ENCODE data around the gene SOS2. TPM values are rescaled to one million over a fixed set of nuclear protein-coding genes. Genes with fewer than 3 reads are reported as not detected.
A peak's percentile ranks its signal among the peaks of the same experiment; 100 is the strongest.

Gene SOS2
- total and polyA plus RNA-seq, 12 donors = 6.1 to 39.1 (median 27.8) TPM

- no peaks in the 10 kb centered on the region for H3K27me3 ChIP-seq
- TF ChIP-seq POLR2A (IDR thresholded peaks at IDR 0.05) = no peak
- no peak for TF ChIP-seq CTCF (IDR thresholded peaks at IDR 0.05)
- peak overlapping the region in 2 of 4 donors; percentile 93 to 97 for H3K4me3 ChIP-seq
- intact Hi-C loops (cut with DNase I) = no loop called here
- H3K27ac ChIP-seq = peak overlapping the region in 2 of 5 donors; percentile 91 to 92
- no peak for DNase-seq
- no peaks in the 10 kb centered on the region for H3K9me3 ChIP-seq (replicated peaks in 1 of 3)
- WGBS, 4 donors = 39 to 45% (median 44%) methylated on average over 2 of the region's 2 CpGs
- no peaks in the 10 kb centered on the region for H3K36me3 ChIP-seq (replicated peaks in 1 of 2)
- H3K4me1 ChIP-seq (replicated peaks in 1 of 2) = peaks cover 42 to 48% of the 10 kb centered on the region in 2 donors
Observed at GRCh38 chr14:50229681-50230080, 1.7 kb downstream of the SOS2 start.

- no peak for TF ChIP-seq CTCF (IDR thresholded peaks at IDR 0.05)
- no peak for TF ChIP-seq POLR2A (IDR thresholded peaks at IDR 0.05)
- WGBS, 4 donors = 98 to 100% (median 99%) methylated on average over 2 of the region's 2 CpGs
Observed at GRCh38 chr14:50228313-50228712, 3.1 kb downstream of the SOS2 start.

GRCh38 chr14:50225974-50226297, 5.4 kb downstream of the SOS2 start:
- H3K27me3 ChIP-seq = no peaks in the 10 kb centered on the region
- peaks cover 39 to 59% of the 10 kb centered on the region in 2 donors for H3K4me1 ChIP-seq (replicated peaks in 1 of 2)
- TF ChIP-seq POLR2A (IDR thresholded peaks at IDR 0.05) = no peak
- TF ChIP-seq CTCF (IDR thresholded peaks at IDR 0.05) = no peak
- peak overlapping the region; percentile 22 to 80 (median 63) for H3K27ac ChIP-seq
- 59 to 77% (median 70%) methylated on average over 5 of the region's 5 CpGs for WGBS, 4 donors
- H3K36me3 ChIP-seq (replicated peaks in 1 of 2) = no peaks in the 10 kb centered on the region
- no peak for DNase-seq
- intact Hi-C loops (cut with DNase I) = no loop called here
- H3K9me3 ChIP-seq (replicated peaks in 1 of 3) = no peaks in the 10 kb centered on the region
- no peak overlapping the region for H3K4me3 ChIP-seq

More at GRCh38 chr14:50228313-50228712, 3.1 kb downstream of the SOS2 start:
- DNase-seq = no peak
- Histone ChIP-seq H3K27me3 (no peaks in the 10 kb centered on the region), H3K36me3 (replicated peaks in 1 of 2) (no peaks in the 10 kb centered on the region), H3K27ac (no peak overlapping the region), H3K4me3 (no peak overlapping the region), H3K9me3 (replicated peaks in 1 of 3) (no peaks in the 10 kb centered on the region), H3K4me1 (replicated peaks in 1 of 2) (peaks cover 42 to 51% of the 10 kb centered on the region in 2 donors)
- intact Hi-C loops (cut with DNase I) = no loop called here

- TF ChIP-seq CTCF (IDR thresholded peaks at IDR 0.05) (no peak), POLR2A (IDR thresholded peaks at IDR 0.05) (no peak)
- peaks cover 37 to 59% of the 10 kb centered on the region in 2 donors for H3K4me1 ChIP-seq (replicated peaks in 1 of 2)
- H3K27ac ChIP-seq = peak overlapping the region in 4 of 5 donors; percentile 60 to 80 (median 64)
- no peaks in the 10 kb centered on the region for H3K9me3 ChIP-seq (replicated peaks in 1 of 3)
- intact Hi-C loops (cut with DNase I) = no loop called here
- 25 to 34% (median 32%) methylated on average over 5 of the region's 5 CpGs for WGBS, 4 donors
- H3K27me3 ChIP-seq = no peaks in the 10 kb centered on the region
- H3K36me3 ChIP-seq (replicated peaks in 1 of 2) = no peaks in the 10 kb centered on the region
- H3K4me3 ChIP-seq = peak overlapping the region in 1 of 4 donors; percentile 22
- DNase-seq = peak in 3 of 7 donors; percentile 26 to 50 (median 43)
Observed at GRCh38 chr14:50225067-50225973, 6.1 kb downstream of the SOS2 start.

Measured in adrenal gland (tissue), 12 donors.